ENCODE data around the gene HCFC2. TPM values are rescaled to one million over a fixed set of nuclear protein-coding genes. Genes with fewer than 3 reads are reported as not detected.

Gene HCFC2
- total RNA-seq, 8 experiments from 2014 or later = 10.1 to 25.0 (median 16.8) TPM

DNA sequence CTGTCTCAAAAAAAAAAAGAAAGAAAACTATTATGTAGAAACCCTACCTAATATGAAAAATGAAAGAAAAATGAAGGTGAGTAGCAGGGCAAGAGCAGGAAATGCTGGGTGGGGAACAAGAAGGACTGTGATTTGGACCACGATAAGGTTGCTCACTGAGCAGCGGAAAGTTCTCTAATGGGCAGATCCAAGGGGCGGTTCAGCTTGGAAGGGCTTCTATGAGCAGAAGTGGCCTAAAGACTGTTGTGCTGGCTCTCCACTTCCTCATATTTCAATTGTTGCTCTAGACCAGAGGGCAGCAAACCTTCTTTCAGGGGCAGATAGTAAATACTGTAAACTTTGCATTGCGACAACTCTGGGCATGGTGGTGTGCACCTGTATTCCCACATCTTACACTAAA is 90.0 kb downstream of the HCFC2 start:
- in situ Hi-C loops (cut with MboI; ENCODE audit: low pct_unique_long_range_greater_than_20kb in 2 of 9, low sequenced_read_pairs in 9 of 9, unreplicated experiment in 9 of 9) = no loop called here
- Histone ChIP-seq H3K27ac (no peak overlapping the region), H3K4me3 (no peak overlapping the region), H3K4me1 (replicated peaks in 1 of 2) (no peaks in the 10 kb centered on the region)
- 59 to 100% (median 98%) methylated on average over 1 to 4 of the region's 4 CpGs; no CpG with 5 or more reads in 2 of the 10 experiments for WGBS, 10 experiments
- no peak for ATAC-seq (replicated peaks in 6 of 8)

DNA sequence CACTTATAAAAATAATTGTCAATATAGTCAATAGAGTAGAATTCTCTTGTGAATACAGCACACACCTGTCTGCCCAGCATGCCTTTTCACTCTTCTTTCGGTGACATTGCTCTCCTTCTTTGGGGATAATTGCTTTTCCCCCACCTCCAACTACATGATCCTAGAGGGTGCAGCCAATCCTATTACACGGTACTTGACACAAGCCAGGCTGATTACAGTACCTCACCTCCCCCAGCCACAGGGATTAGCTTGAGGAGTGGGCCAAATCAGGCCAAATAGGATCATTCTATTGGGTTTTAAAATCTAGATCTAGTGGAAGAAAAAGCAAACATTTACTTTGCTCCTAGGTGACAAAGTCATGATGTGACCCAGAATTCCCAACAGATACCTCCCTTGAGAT is 90.5 kb downstream of the HCFC2 start:
- no peak for ATAC-seq (replicated peaks in 6 of 8)
- no peak overlapping the region for H3K27ac ChIP-seq
- no peaks in the 10 kb centered on the region for H3K4me1 ChIP-seq (replicated peaks in 1 of 2)
- in situ Hi-C loops (cut with MboI; ENCODE audit: low pct_unique_long_range_greater_than_20kb in 2 of 9, low sequenced_read_pairs in 9 of 9, unreplicated experiment in 9 of 9) = no loop called here
- no peak overlapping the region for H3K4me3 ChIP-seq
- 0 to 93% (median 80%) methylated on average over 1 to 2 of the region's 2 CpGs; no CpG with 5 or more reads in 5 of the 10 experiments for WGBS, 10 experiments

Other genes starting within 250 kb of the HCFC2 start
- 1 to 10 TPM; 1.0 to 7.5 (median 3.3) TPM for gene NT5DC3, start 223.3 kb upstream of the HCFC2 start, total RNA-seq
- 100 to 1,000 TPM; 232 to 997 (median 542) TPM for gene HSP90B1, start 134.1 kb upstream of the HCFC2 start, total RNA-seq
- gene TDG, start 98.7 kb upstream of the HCFC2 start, total RNA-seq = 10 to 100 TPM; 21.5 to 49.3 (median 32.8) TPM
- 10 to 100 TPM in 2 of 8 experiments, 1 to 10 TPM in 6; 1.3 to 31.2 (median 3.4) TPM for gene GLT8D2, start 14.3 kb upstream of the HCFC2 start, total RNA-seq
- gene NFYB, start 73.7 kb downstream of the HCFC2 start, total RNA-seq = 10 to 100 TPM in 7 of 8 experiments, 1 to 10 TPM in 1; 8.3 to 25.7 (median 25.2) TPM
- 100 to 1,000 TPM in 3 of 8 experiments, 10 to 100 TPM in 5; 42.8 to 219 (median 87.5) TPM for gene TXNRD1, start 151.2 kb downstream of the HCFC2 start, total RNA-seq
- gene EID3, start 239.2 kb downstream of the HCFC2 start, total RNA-seq = 10 to 100 TPM in 2 of 8 experiments, 1 to 10 TPM in 6; 1.5 to 14.3 (median 3.8) TPM